NCI-H2107 treated with DMSO at 0.1 percent for 48 hours (cell line): ENCODE measurements around the gene SS18.

Experiments used
- DNase-seq: peaks from one replicate; lab custom pipeline; 2025; ENCODE audit not compliant: unreplicated experiment; lab: John Stamatoyannopoulos, UW

The SS18 gene

GRCh38 chr18:26003817-26004216 lies 86.6 kb downstream of the SS18 start:
- no peak for DNase-seq

- no peak for DNase-seq
Measured at GRCh38 chr18:26003356-26003755, 87.1 kb downstream of the SS18 start.

GRCh38 chr18:26002375-26002910 lies 88.0 kb downstream of the SS18 start:
- DNase-seq = no peak

- no peak for DNase-seq
Measured at GRCh38 chr18:25998461-25998860, 92.0 kb downstream of the SS18 start.

- no peak for DNase-seq
Measured at GRCh38 chr18:25992566-25992965, 97.8 kb downstream of the SS18 start.

- no peak for DNase-seq
Measured at GRCh38 chr18:25990473-25990872, 99.9 kb downstream of the SS18 start.

- no peak for DNase-seq
Measured at GRCh38 chr18:25985707-25986394, 104.6 kb downstream of the SS18 start.

- no peak for DNase-seq
Measured at GRCh38 chr18:25983730-25984129, 106.7 kb downstream of the SS18 start.

GRCh38 chr18:25982961-25983360 lies 107.5 kb downstream of the SS18 start:
- DNase-seq = no peak

- no peak for DNase-seq
Measured at GRCh38 chr18:25982153-25982552, 108.3 kb downstream of the SS18 start.

- no peak for DNase-seq
Measured at GRCh38 chr18:25979369-25980040, 110.9 kb downstream of the SS18 start.

- DNase-seq = no peak
Measured at GRCh38 chr18:25976554-25976953, 113.9 kb downstream of the SS18 start.

- no peak for DNase-seq
Measured at GRCh38 chr18:25974630-25975077, 115.8 kb downstream of the SS18 start.
